HEK293 (cell line): ENCODE results near the gene MGAT4C.

Experiments used
- CTCF ChIA-PET: fragments of 350-600 bp; formaldehyde crosslinking; extraction: SDS; loops from one replicate; lab custom pipeline; 2021; ENCODE audit warnings: antibody characterized with exemption; lab: Yijun Ruan, JAX
- POLR2A ChIA-PET: fragments of 300-600 bp; formaldehyde crosslinking; extraction: SDS; loops from one replicate; lab custom pipeline; 2020; ENCODE audit warnings: antibody characterized with exemption, inconsistent platforms; lab: Yijun Ruan, JAX
- H3K27ac ChIP-seq: fragments of 200-500 bp; sonication (Bioruptor generic); 2 replicates; pipeline ENCODE4 v1.5.1; 2014; ENCODE audit warnings: low read depth, low read length, control low read depth, inconsistent platforms; ENCODE audit errors: extremely low read depth
- H3K36me3 ChIP-seq, 2 experiments: fragments of 200-500 bp in 1 of 2; sonication (Bioruptor generic) in 1 of 2; 1 replicate in 1 of 2; 2 replicates in 1 of 2; pipeline ENCODE4 v1.5.1; 2014 to 2017; ENCODE audit warnings: inconsistent platforms in 2 of 2, low read length in 2 of 2; ENCODE audit not compliant: control insufficient read depth in 2 of 2, insufficient read depth in 1 of 2
- H3K4me1 ChIP-seq: fragments of 200-500 bp; sonication (Bioruptor generic); 2 replicates; pipeline ENCODE4 v1.5.1; 2014; ENCODE audit warnings: mild to moderate bottlenecking, low read length, inconsistent platforms; ENCODE audit not compliant: control insufficient read depth, insufficient read depth
- H3K4me3 ChIP-seq: 2 replicates; pipeline ENCODE4 v1.5.1; 2011; ENCODE audit warnings: low read depth, mild to moderate bottlenecking, control low read depth, low read length, moderate library complexity
- H3K9me3 ChIP-seq: fragments of 200-500 bp; sonication (Bioruptor generic); 2 replicates; pipeline ENCODE4 v1.5.1; 2014; ENCODE audit warnings: low read depth, low read length, inconsistent platforms; ENCODE audit not compliant: control insufficient read depth, insufficient read depth
- BCL11A ChIP-seq: fragments of 450-650 bp; formaldehyde crosslinking; IDR thresholded peaks from 2 replicates; pipeline ENCODE4 v1.5.1; 2016; ENCODE audit warnings: low read depth, missing biosample characterization, missing genetic modification characterization
- FEZF1 ChIP-seq: fragments of 450-650 bp; formaldehyde crosslinking; IDR thresholded peaks from 2 replicates; pipeline ENCODE4 v1.5.1; 2016; ENCODE audit warnings: missing biosample characterization, missing genetic modification characterization
- GFI1B ChIP-seq: fragments of 450-650 bp; formaldehyde crosslinking; IDR thresholded peaks from 2 replicates; pipeline ENCODE4 v1.5.1; 2016; ENCODE audit warnings: missing biosample characterization, missing genetic modification characterization
- GLI2 ChIP-seq: fragments of 450-650 bp; formaldehyde crosslinking; IDR thresholded peaks from 2 replicates; pipeline ENCODE4; 2017; ENCODE audit warnings: missing biosample characterization, missing genetic modification characterization, low read depth, borderline replicate concordance
- KLF9 ChIP-seq: fragments of 450-650 bp; formaldehyde crosslinking; IDR thresholded peaks from 2 replicates; pipeline ENCODE4 v1.5.1; 2016; ENCODE audit warnings: missing biosample characterization, missing genetic modification characterization, low read depth
- TRIM28 ChIP-seq: IDR thresholded peaks from 2 replicates; pipeline ENCODE4 v1.6.1; 2011; ENCODE audit warnings: low read length, control low read depth, borderline replicate concordance
- ZBTB20 ChIP-seq: fragments of 450-650 bp; formaldehyde crosslinking; IDR thresholded peaks from 2 replicates; pipeline ENCODE4 v1.5.1; 2016; ENCODE audit warnings: missing biosample characterization, missing genetic modification characterization
- ZEB2 ChIP-seq: fragments of 450-650 bp; formaldehyde crosslinking; IDR thresholded peaks from 2 replicates; pipeline ENCODE4 v1.5.1; 2016; ENCODE audit warnings: missing biosample characterization, missing genetic modification characterization
- ZNF10 ChIP-seq: fragments of 450-650 bp; formaldehyde crosslinking; IDR thresholded peaks from 2 replicates; pipeline ENCODE4 v1.5.1; 2017; ENCODE audit warnings: missing biosample characterization, missing genetic modification characterization
- ZNF138 ChIP-seq: fragments of 450-650 bp; formaldehyde crosslinking; IDR thresholded peaks from 2 replicates; pipeline ENCODE4 v1.5.1; 2016; ENCODE audit warnings: missing biosample characterization, missing genetic modification characterization, borderline replicate concordance
- ZNF148 ChIP-seq: fragments of 450-650 bp; formaldehyde crosslinking; IDR thresholded peaks from 2 replicates; pipeline ENCODE4 v1.5.0; 2017; ENCODE audit warnings: missing biosample characterization, missing genetic modification characterization, borderline replicate concordance
- ZNF157 ChIP-seq: fragments of 450-650 bp; formaldehyde crosslinking; IDR thresholded peaks from 2 replicates; pipeline ENCODE4 v1.5.1; 2016; ENCODE audit warnings: missing biosample characterization, missing genetic modification characterization
- ZNF223 ChIP-seq: fragments of 450-650 bp; formaldehyde crosslinking; IDR thresholded peaks from 2 replicates; pipeline ENCODE4 v1.5.1; 2016; ENCODE audit warnings: missing biosample characterization, missing genetic modification characterization
- ZNF324 ChIP-seq: fragments of 450-650 bp; formaldehyde crosslinking; IDR thresholded peaks from 2 replicates; pipeline ENCODE4 v1.5.1; 2016; ENCODE audit warnings: missing biosample characterization, missing genetic modification characterization
- ZNF366 ChIP-seq: fragments of 450-650 bp; formaldehyde crosslinking; conservative IDR thresholded peaks from 2 replicates; pipeline ENCODE4 v1.5.1; 2016; ENCODE audit warnings: missing biosample characterization, missing genetic modification characterization
- ZNF513 ChIP-seq: fragments of 450-650 bp; IDR thresholded peaks from 2 replicates; pipeline ENCODE4 v1.5.1; 2018; ENCODE audit warnings: missing biosample characterization, missing genetic modification characterization
- ZNF561 ChIP-seq: fragments of 450-650 bp; IDR thresholded peaks from 2 replicates; pipeline ENCODE4 v1.5.1; 2018; ENCODE audit warnings: missing biosample characterization, missing genetic modification characterization, borderline replicate concordance
- ZNF626 ChIP-seq: fragments of 450-650 bp; sonication (Bioruptor Pico); formaldehyde crosslinking; IDR thresholded peaks from 2 replicates; pipeline ENCODE4 v1.5.1; 2018; ENCODE audit warnings: missing biosample characterization, missing genetic modification characterization, inconsistent platforms
- ZNF639 ChIP-seq: fragments of 450-650 bp; formaldehyde crosslinking; IDR thresholded peaks from 2 replicates; pipeline ENCODE4 v1.5.1; 2016; ENCODE audit warnings: missing biosample characterization, missing genetic modification characterization
- ZNF660 ChIP-seq: fragments of 450-650 bp; IDR thresholded peaks from 2 replicates; pipeline ENCODE4 v1.5.1; 2018; ENCODE audit warnings: missing biosample characterization, mild to moderate bottlenecking, missing genetic modification characterization
- ZSCAN5A ChIP-seq: fragments of 450-650 bp; formaldehyde crosslinking; IDR thresholded peaks from 2 replicates; pipeline ENCODE4 v1.5.1; 2016; ENCODE audit warnings: missing biosample characterization, missing genetic modification characterization

Gene MGAT4C

GRCh38 chr12:86148071-86148470 is 108.1 kb downstream of the MGAT4C start (continued):
- no peak for TF ChIP-seq ZNF157 (tag by site-specific recombination)
- TF ChIP-seq, all 188 proteins: peak for 0

GRCh38 chr12:86145156-86145555 is 111.0 kb downstream of the MGAT4C start:
- H3K27ac ChIP-seq = no peak overlapping the region
- H3K9me3 ChIP-seq = no peaks in the 10 kb centered on the region
- no peaks in the 10 kb centered on the region for H3K36me3 ChIP-seq
- no peak overlapping the region for H3K4me3 ChIP-seq
- ChIA-PET CTCF (no interaction called here), POLR2A (no interaction called here)
- no peaks in the 10 kb centered on the region for H3K4me1 ChIP-seq
- TF ChIP-seq ZNF513 (tag by site-specific recombination) (no peak), GFI1B (tag by site-specific recombination) (no peak), BCL11A (tag by site-specific recombination) (no peak), ZNF10 (tag by site-specific recombination) (no peak), ZNF626 (tag by site-specific recombination) (no peak), ZNF223 (tag by site-specific recombination) (no peak), TRIM28 (no peak), ZNF660 (tag by site-specific recombination) (no peak), ZNF561 (no peak), ZNF148 (tag by site-specific recombination) (no peak), ZBTB20 (tag by site-specific recombination) (no peak), ZNF138 (tag by site-specific recombination) (no peak), ZNF639 (tag by site-specific recombination) (no peak), ZNF366 (tag by site-specific recombination) (no peak), FEZF1 (tag by site-specific recombination) (no peak), ZSCAN5A (no peak), ZNF324 (no peak), KLF9 (tag by site-specific recombination) (no peak), GLI2 (tag by site-specific recombination) (no peak), ZEB2 (no peak)
